Measurements from ENCODE around the gene CEBPZ.

The CEBPZ gene

DNA sequence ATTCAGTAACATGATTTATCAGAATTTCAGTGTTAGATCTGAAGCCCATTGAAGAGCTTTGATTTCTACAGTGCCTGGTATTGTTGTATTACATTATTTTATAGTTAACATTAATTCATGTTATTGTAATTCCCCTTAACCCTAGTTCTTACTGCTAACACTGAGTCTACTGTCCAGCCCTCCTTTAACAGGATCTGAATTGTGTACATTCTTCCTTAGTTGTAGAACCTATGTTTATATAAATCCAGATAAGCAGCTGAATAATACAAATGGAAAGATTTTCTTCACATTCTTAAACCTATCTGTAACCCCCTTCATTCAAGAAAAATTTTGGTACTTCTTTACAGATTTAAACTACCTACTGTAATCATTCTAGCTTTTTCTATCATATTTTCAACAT, 14.8 kb upstream of the CEBPZ start:
- TF ChIP-seq, protein P1, sequence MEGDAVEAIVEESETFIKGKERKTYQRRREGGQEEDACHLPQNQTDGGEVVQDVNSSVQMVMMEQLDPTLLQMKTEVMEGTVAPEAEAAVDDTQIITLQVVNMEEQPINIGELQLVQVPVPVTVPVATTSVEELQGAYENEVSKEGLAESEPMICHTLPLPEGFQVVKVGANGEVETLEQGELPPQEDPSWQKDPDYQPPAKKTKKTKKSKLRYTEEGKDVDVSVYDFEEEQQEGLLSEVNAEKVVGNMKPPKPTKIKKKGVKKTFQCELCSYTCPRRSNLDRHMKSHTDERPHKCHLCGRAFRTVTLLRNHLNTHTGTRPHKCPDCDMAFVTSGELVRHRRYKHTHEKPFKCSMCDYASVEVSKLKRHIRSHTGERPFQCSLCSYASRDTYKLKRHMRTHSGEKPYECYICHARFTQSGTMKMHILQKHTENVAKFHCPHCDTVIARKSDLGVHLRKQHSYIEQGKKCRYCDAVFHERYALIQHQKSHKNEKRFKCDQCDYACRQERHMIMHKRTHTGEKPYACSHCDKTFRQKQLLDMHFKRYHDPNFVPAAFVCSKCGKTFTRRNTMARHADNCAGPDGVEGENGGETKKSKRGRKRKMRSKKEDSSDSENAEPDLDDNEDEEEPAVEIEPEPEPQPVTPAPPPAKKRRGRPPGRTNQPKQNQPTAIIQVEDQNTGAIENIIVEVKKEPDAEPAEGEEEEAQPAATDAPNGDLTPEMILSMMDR (IDR thresholded peaks at IDR 0.05; ENCODE audit: insufficient read depth, low read length) = no peak
- TF ChIP-seq SPI1 (IDR thresholded peaks at IDR 0.05; ENCODE audit: borderline replicate concordance, low read depth) = no peak
- no peak for TF ChIP-seq GABPA (IDR thresholded peaks at IDR 0.05; ENCODE audit: low read depth)
- no peak for TF ChIP-seq POLR2AphosphoS5 (IDR thresholded peaks at IDR 0.05; ENCODE audit: low read depth)
- TF ChIP-seq, protein P2, sequence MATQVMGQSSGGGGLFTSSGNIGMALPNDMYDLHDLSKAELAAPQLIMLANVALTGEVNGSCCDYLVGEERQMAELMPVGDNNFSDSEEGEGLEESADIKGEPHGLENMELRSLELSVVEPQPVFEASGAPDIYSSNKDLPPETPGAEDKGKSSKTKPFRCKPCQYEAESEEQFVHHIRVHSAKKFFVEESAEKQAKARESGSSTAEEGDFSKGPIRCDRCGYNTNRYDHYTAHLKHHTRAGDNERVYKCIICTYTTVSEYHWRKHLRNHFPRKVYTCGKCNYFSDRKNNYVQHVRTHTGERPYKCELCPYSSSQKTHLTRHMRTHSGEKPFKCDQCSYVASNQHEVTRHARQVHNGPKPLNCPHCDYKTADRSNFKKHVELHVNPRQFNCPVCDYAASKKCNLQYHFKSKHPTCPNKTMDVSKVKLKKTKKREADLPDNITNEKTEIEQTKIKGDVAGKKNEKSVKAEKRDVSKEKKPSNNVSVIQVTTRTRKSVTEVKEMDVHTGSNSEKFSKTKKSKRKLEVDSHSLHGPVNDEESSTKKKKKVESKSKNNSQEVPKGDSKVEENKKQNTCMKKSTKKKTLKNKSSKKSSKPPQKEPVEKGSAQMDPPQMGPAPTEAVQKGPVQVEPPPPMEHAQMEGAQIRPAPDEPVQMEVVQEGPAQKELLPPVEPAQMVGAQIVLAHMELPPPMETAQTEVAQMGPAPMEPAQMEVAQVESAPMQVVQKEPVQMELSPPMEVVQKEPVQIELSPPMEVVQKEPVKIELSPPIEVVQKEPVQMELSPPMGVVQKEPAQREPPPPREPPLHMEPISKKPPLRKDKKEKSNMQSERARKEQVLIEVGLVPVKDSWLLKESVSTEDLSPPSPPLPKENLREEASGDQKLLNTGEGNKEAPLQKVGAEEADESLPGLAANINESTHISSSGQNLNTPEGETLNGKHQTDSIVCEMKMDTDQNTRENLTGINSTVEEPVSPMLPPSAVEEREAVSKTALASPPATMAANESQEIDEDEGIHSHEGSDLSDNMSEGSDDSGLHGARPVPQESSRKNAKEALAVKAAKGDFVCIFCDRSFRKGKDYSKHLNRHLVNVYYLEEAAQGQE (IDR thresholded peaks at IDR 0.05; ENCODE audit: insufficient replicate concordance, low read depth) = no peak
- no peak overlapping the region for H3K27ac ChIP-seq (replicated peaks)
- no peak overlapping the region for H3K4me3 ChIP-seq (replicated peaks; ENCODE audit: insufficient read depth, low read length)
- no peaks in the 10 kb centered on the region for H3K27me3 ChIP-seq (ENCODE audit: insufficient read depth, poor library complexity, severe bottlenecking)
- no peak for DNase-seq (ENCODE audit: low read depth in 1 of 2, low spot score in 1 of 2)

DNA sequence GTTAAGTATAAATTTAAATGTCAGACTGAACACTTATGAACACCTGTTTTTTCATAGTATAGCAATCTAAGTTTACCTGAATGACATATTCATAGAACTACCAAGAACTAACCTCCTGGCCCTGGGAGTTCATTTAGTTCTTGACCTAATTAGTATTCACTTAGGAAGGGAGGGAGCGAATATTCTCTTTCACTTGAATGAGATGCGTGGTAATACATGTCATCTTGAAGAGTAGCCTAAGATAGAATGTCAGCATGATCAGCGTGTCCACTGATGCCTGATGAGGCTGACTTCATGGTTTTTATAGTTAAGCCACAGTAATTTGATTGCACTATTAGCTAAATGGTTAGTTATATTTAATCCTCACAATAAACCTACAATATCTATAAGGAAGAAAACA, 13.4 kb upstream of the CEBPZ start:
- TF ChIP-seq SPI1 (IDR thresholded peaks at IDR 0.05; ENCODE audit: borderline replicate concordance, low read depth) (no peak), GABPA (IDR thresholded peaks at IDR 0.05; ENCODE audit: low read depth) (no peak), POLR2AphosphoS5 (IDR thresholded peaks at IDR 0.05; ENCODE audit: low read depth) (no peak)
- TF ChIP-seq, protein P1 (IDR thresholded peaks at IDR 0.05; ENCODE audit: insufficient read depth, low read length) = no peak
- TF ChIP-seq, protein P2 (IDR thresholded peaks at IDR 0.05; ENCODE audit: insufficient replicate concordance, low read depth) = no peak

DNA sequence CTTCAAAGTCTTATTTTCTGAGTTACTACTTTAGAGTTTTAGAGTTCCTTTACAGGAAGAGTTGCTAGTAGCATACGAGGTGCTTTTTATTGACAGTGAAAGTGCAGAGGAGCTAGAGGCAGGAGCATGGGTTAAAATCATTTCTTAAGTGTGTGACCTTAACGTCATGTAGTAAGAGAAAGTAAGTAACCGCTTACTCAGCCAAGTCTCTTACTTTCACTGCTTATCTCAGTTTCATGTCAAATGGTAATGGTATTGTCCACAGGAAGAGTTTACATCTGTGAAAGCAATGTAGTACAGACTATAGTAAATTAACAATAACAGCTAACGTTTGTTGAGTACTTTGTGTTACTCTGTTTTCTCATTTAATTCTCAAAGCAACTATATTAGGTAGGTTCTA, 12.6 kb upstream of the CEBPZ start:
- no peak overlapping the region for H3K4me3 ChIP-seq (replicated peaks; ENCODE audit: insufficient read depth, low read length)
- DNase-seq (ENCODE audit: low read depth in 1 of 2, low spot score in 1 of 2) = no peak
- H3K27me3 ChIP-seq (ENCODE audit: insufficient read depth, poor library complexity, severe bottlenecking) = no peaks in the 10 kb centered on the region
- no peak for TF ChIP-seq GABPA (IDR thresholded peaks at IDR 0.05; ENCODE audit: low read depth)
- TF ChIP-seq, protein P2 (IDR thresholded peaks at IDR 0.05; ENCODE audit: insufficient replicate concordance, low read depth) = no peak
- no peak for TF ChIP-seq POLR2AphosphoS5 (IDR thresholded peaks at IDR 0.05; ENCODE audit: low read depth)
- no peak for TF ChIP-seq SPI1 (IDR thresholded peaks at IDR 0.05; ENCODE audit: borderline replicate concordance, low read depth)
- TF ChIP-seq, protein P1 (IDR thresholded peaks at IDR 0.05; ENCODE audit: insufficient read depth, low read length) = no peak
- no peak overlapping the region for H3K27ac ChIP-seq (replicated peaks)

More for the DNA sequence above, 13.4 kb upstream of the CEBPZ start:
- H3K27me3 ChIP-seq (ENCODE audit: insufficient read depth, poor library complexity, severe bottlenecking) = no peaks in the 10 kb centered on the region
- H3K27ac ChIP-seq (replicated peaks) = no peak overlapping the region
- no peak for DNase-seq (ENCODE audit: low read depth in 1 of 2, low spot score in 1 of 2)
- no peak overlapping the region for H3K4me3 ChIP-seq (replicated peaks; ENCODE audit: insufficient read depth, low read length)
